IPS-20b (cell line): ENCODE measurements around the gene ANKRD53.
A peak's percentile ranks its signal among the peaks of the same experiment; 100 is the strongest.

Experiments used
- H3K27ac ChIP-seq: one replicate; pipeline ENCODE4 v1.5.1; 2013; ENCODE audit warnings: low read length
- H3K27me3 ChIP-seq: 2 replicates; pipeline ENCODE4 v1.6.1; 2013; ENCODE audit warnings: mild to moderate bottlenecking, low read length, inconsistent platforms; ENCODE audit not compliant: insufficient read depth
- H3K36me3 ChIP-seq: 2 replicates; pipeline ENCODE4 v1.6.1; 2013; ENCODE audit warnings: low read depth, mild to moderate bottlenecking, inconsistent platforms, low read length, moderate library complexity; ENCODE audit not compliant: insufficient read depth
- H3K4me1 ChIP-seq: 2 replicates; pipeline ENCODE4 v1.6.1; 2013; ENCODE audit warnings: mild to moderate bottlenecking, control low read depth, inconsistent platforms, low read length, moderate library complexity; ENCODE audit not compliant: insufficient read depth
- H3K4me3 ChIP-seq: 2 replicates; pipeline ENCODE4 v1.5.1; 2013; ENCODE audit warnings: mild to moderate bottlenecking, low read length, inconsistent platforms
- H3K9ac ChIP-seq: 2 replicates; pipeline ENCODE4 v1.6.1; 2013; ENCODE audit warnings: low read depth, mild to moderate bottlenecking, inconsistent platforms, low read length, moderate library complexity
- H3K9me3 ChIP-seq: 2 replicates; pipeline ENCODE4 v1.6.1; 2013; ENCODE audit warnings: mild to moderate bottlenecking, low read depth, low read length, inconsistent platforms; ENCODE audit not compliant: insufficient read depth

ANKRD53 gene

GRCh38 chr2:70938586-70938950 is 39.9 kb upstream of the ANKRD53 start:
- no peak overlapping the region for H3K9ac ChIP-seq
- no peaks in the 10 kb centered on the region for H3K36me3 ChIP-seq
- H3K27me3 ChIP-seq = peaks cover 87% of the 10 kb centered on the region
- peaks cover 19% of the 10 kb centered on the region for H3K4me1 ChIP-seq
- no peak overlapping the region for H3K27ac ChIP-seq
- no peaks in the 10 kb centered on the region for H3K9me3 ChIP-seq
- peak overlapping the region; percentile 64 for H3K4me3 ChIP-seq

GRCh38 chr2:70939001-70939838 is 39.2 kb upstream of the ANKRD53 start:
- peaks cover 19% of the 10 kb centered on the region for H3K4me1 ChIP-seq
- peaks cover 90% of the 10 kb centered on the region for H3K27me3 ChIP-seq
- H3K4me3 ChIP-seq = peak overlapping the region; percentile 64
- no peaks in the 10 kb centered on the region for H3K9me3 ChIP-seq
- no peaks in the 10 kb centered on the region for H3K36me3 ChIP-seq
- H3K27ac ChIP-seq = no peak overlapping the region
- H3K9ac ChIP-seq = no peak overlapping the region

- Histone ChIP-seq H3K27me3 (peaks cover 86% of the 10 kb centered on the region), H3K9ac (no peak overlapping the region), H3K4me1 (peaks cover 19% of the 10 kb centered on the region), H3K9me3 (no peaks in the 10 kb centered on the region), H3K36me3 (no peaks in the 10 kb centered on the region), H3K27ac (no peak overlapping the region), H3K4me3 (peak overlapping the region; percentile 64; the same call in 1 of the 2 replicates)
These were observed 38.4 kb upstream of the ANKRD53 start for GRCh38 chr2:70939839-70940580.

- H3K27ac ChIP-seq = no peak overlapping the region
- no peak overlapping the region for H3K4me3 ChIP-seq
- H3K4me1 ChIP-seq = peaks cover 19% of the 10 kb centered on the region
- no peaks in the 10 kb centered on the region for H3K9me3 ChIP-seq
- no peak overlapping the region for H3K9ac ChIP-seq
- peaks cover 90% of the 10 kb centered on the region for H3K27me3 ChIP-seq
- no peaks in the 10 kb centered on the region for H3K36me3 ChIP-seq
These were observed 37.2 kb upstream of the ANKRD53 start for GRCh38 chr2:70941186-70941585.

- H3K27ac ChIP-seq = no peak overlapping the region
- H3K9ac ChIP-seq = no peak overlapping the region
- H3K27me3 ChIP-seq = peaks cover 90% of the 10 kb centered on the region
- no peak overlapping the region for H3K4me3 ChIP-seq
- no peaks in the 10 kb centered on the region for H3K36me3 ChIP-seq
- no peaks in the 10 kb centered on the region for H3K9me3 ChIP-seq
- H3K4me1 ChIP-seq = peaks cover 19% of the 10 kb centered on the region
These were observed 36.7 kb upstream of the ANKRD53 start for GRCh38 chr2:70941701-70942100.

GRCh38 chr2:70942396-70943204 is 35.8 kb upstream of the ANKRD53 start:
- H3K36me3 ChIP-seq = no peaks in the 10 kb centered on the region
- H3K9ac ChIP-seq = no peak overlapping the region
- no peak overlapping the region for H3K27ac ChIP-seq
- peaks cover 19% of the 10 kb centered on the region for H3K4me1 ChIP-seq
- H3K4me3 ChIP-seq = no peak overlapping the region
- H3K9me3 ChIP-seq = no peaks in the 10 kb centered on the region
- peaks cover 95% of the 10 kb centered on the region for H3K27me3 ChIP-seq

GRCh38 chr2:70943205-70943871 is 35.1 kb upstream of the ANKRD53 start:
- no peaks in the 10 kb centered on the region for H3K36me3 ChIP-seq
- no peak overlapping the region for H3K27ac ChIP-seq
- H3K9ac ChIP-seq = no peak overlapping the region
- H3K4me3 ChIP-seq = no peak overlapping the region
- peaks cover 21% of the 10 kb centered on the region for H3K4me1 ChIP-seq
- no peaks in the 10 kb centered on the region for H3K9me3 ChIP-seq
- peaks cover 95% of the 10 kb centered on the region for H3K27me3 ChIP-seq

- Histone ChIP-seq H3K27ac (no peak overlapping the region), H3K27me3 (peaks cover 95% of the 10 kb centered on the region), H3K9ac (no peak overlapping the region), H3K4me3 (no peak overlapping the region), H3K36me3 (no peaks in the 10 kb centered on the region), H3K9me3 (no peaks in the 10 kb centered on the region), H3K4me1 (peaks cover 15% of the 10 kb centered on the region; the same call in 1 of the 2 replicates)
These were observed 34.2 kb upstream of the ANKRD53 start for GRCh38 chr2:70944111-70944690.

- Histone ChIP-seq H3K36me3 (no peaks in the 10 kb centered on the region), H3K4me1 (peaks cover 9% of the 10 kb centered on the region; the same call in 1 of the 2 replicates), H3K9ac (no peak overlapping the region), H3K27me3 (peaks cover 84% of the 10 kb centered on the region), H3K9me3 (no peaks in the 10 kb centered on the region), H3K4me3 (no peak overlapping the region), H3K27ac (no peak overlapping the region)
These were observed 31.5 kb upstream of the ANKRD53 start for GRCh38 chr2:70946832-70947442.

- Histone ChIP-seq H3K4me1 (peaks cover 9% of the 10 kb centered on the region; the same call in 1 of the 2 replicates), H3K27ac (no peak overlapping the region), H3K9me3 (no peaks in the 10 kb centered on the region), H3K9ac (no peak overlapping the region), H3K27me3 (peaks cover 84% of the 10 kb centered on the region), H3K36me3 (no peaks in the 10 kb centered on the region), H3K4me3 (no peak overlapping the region)
These were observed 30.8 kb upstream of the ANKRD53 start for GRCh38 chr2:70947556-70948184.
